Upper lobe of right lung (tissue), 1 donor: Measurements from ENCODE around the gene RPP40. TPM values are rescaled to one million over a fixed set of nuclear protein-coding genes. Genes with fewer than 3 reads are reported as not detected.
A peak's percentile ranks its signal among the peaks of the same experiment; 100 is the strongest.

Experiments used
- ATAC-seq: fragments of 200-7000 bp; cut with Tn5 transposase; one replicate; pipeline ENCODE4 v1.9.1; 2020; ENCODE audit warnings: mild to moderate bottlenecking, moderate library complexity
- DNase-seq: peaks from one replicate; pipeline ENCODE4 v3.0.0-alpha.2; 2020
- H3K27ac ChIP-seq: fragments of 200-600 bp; one replicate; pipeline ENCODE4 v1.8.0; 2022
- H3K27me3 ChIP-seq: fragments of 200-600 bp; one replicate; pipeline ENCODE4 v1.8.0; 2022; ENCODE audit warnings: mild to moderate bottlenecking
- H3K36me3 ChIP-seq: fragments of 200-600 bp; one replicate; pipeline ENCODE4 v1.8.0; 2022
- H3K4me1 ChIP-seq: fragments of 200-600 bp; one replicate; pipeline ENCODE4 v1.8.0; 2022
- H3K4me3 ChIP-seq: fragments of 200-600 bp; one replicate; pipeline ENCODE4 v1.8.0; 2022; ENCODE audit warnings: mild to moderate bottlenecking
- H3K9me3 ChIP-seq: fragments of 200-600 bp; one replicate; pipeline ENCODE4 v1.8.0; 2022
- intact Hi-C: fragments of 100-400 bp; cut with DNase I; formaldehyde crosslinking; loops from one replicate; pipeline ENCODE4 v1.11.0; 2022
- total RNA-seq: library from RNA; stranded (reverse); fragmentation: NEBNext Ultra II Directional; extraction: Animal tissue kit (Norgen Biotek cat#: 25700); gene quantifications from one replicate; pipeline ENCODE4 v1.2.1, GENCODE V29; 2021
- TF ChIP-seq, protein P1 (sequence below): fragments of 200-600 bp; IDR thresholded peaks from one replicate; pipeline ENCODE4 v1.8.0; 2022; ENCODE audit warnings: antibody characterized with exemption
- donor health status: DM: no; HTN: yes; CAD: no; lungs with severe emphysema.

Gene RPP40
- total RNA-seq, 1 donor from 2014 or later = 5.2 TPM

DNA sequence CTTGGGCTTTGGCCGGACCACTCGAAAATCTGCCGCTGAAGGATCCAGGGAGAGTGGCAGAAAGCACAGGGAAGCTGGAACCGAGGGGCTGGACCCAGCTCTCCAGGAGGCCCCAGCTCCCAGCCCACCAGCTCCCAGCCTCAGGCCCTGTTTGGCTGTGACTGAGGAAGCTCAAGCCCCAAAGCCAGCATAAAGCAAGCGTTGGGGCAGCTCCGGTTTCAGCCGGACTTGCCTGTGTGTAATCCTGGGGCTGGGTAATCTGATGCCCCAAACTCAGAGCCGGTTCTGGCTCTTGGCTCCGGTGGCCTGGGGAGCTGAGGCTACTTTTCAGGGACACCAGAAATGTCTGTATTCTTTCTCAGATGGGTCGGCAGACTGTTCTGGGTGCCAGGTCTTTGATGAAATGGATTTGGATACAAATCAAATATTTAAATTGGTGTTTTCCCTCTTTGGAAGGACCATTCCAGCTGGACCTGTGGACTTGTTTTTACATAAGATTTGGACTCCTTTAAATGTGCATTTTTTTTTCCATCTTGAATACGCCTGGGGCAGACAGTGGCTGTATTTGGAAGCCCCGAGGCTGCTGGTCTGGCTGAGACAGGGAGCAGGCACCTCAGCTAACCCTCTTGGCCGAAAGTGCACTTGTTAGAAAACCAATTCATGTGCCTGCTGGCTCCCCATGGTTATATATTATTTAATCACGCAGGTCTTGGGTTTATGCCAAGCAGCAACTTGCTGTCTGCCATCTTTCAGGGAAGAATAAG lies 29.7 kb downstream of the RPP40 start:
- intact Hi-C loops = no loop called here
- ATAC-seq (peak; percentile 41), DNase-seq (no peak)
- Histone ChIP-seq H3K27ac (no peak overlapping the region), H3K36me3 (no peaks in the 10 kb centered on the region), H3K4me3 (no peak overlapping the region), H3K4me1 (no peaks in the 10 kb centered on the region), H3K9me3 (no peaks in the 10 kb centered on the region), H3K27me3 (no peaks in the 10 kb centered on the region)
- TF ChIP-seq, protein P1, sequence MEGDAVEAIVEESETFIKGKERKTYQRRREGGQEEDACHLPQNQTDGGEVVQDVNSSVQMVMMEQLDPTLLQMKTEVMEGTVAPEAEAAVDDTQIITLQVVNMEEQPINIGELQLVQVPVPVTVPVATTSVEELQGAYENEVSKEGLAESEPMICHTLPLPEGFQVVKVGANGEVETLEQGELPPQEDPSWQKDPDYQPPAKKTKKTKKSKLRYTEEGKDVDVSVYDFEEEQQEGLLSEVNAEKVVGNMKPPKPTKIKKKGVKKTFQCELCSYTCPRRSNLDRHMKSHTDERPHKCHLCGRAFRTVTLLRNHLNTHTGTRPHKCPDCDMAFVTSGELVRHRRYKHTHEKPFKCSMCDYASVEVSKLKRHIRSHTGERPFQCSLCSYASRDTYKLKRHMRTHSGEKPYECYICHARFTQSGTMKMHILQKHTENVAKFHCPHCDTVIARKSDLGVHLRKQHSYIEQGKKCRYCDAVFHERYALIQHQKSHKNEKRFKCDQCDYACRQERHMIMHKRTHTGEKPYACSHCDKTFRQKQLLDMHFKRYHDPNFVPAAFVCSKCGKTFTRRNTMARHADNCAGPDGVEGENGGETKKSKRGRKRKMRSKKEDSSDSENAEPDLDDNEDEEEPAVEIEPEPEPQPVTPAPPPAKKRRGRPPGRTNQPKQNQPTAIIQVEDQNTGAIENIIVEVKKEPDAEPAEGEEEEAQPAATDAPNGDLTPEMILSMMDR = no peak

DNA sequence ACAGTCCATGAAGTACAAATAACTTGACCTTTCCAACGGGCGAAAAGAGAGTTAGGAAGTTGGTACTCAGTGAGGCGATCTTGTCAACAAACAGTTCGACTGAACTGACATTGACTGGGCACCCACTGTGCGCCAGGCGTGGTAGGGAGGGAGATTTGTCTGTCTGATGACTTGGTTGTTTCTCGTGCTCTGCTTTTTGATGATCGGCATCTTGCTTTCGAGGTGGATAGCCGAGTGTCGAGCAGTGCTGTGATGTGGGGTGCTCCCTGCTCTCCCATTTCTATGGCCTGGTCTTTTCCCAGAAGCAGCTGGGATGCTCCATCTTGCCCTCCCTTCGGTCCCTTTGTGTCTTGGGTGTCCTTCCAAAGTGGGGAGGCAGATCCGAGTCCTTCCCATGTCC lies 30.4 kb downstream of the RPP40 start:
- intact Hi-C loops = no loop called here
- Histone ChIP-seq H3K27ac (no peak overlapping the region), H3K27me3 (no peaks in the 10 kb centered on the region), H3K4me1 (no peaks in the 10 kb centered on the region), H3K4me3 (no peak overlapping the region), H3K9me3 (no peaks in the 10 kb centered on the region), H3K36me3 (no peaks in the 10 kb centered on the region)
- DNase-seq (no peak), ATAC-seq (no peak)
- TF ChIP-seq, protein P1 = no peak

DNA sequence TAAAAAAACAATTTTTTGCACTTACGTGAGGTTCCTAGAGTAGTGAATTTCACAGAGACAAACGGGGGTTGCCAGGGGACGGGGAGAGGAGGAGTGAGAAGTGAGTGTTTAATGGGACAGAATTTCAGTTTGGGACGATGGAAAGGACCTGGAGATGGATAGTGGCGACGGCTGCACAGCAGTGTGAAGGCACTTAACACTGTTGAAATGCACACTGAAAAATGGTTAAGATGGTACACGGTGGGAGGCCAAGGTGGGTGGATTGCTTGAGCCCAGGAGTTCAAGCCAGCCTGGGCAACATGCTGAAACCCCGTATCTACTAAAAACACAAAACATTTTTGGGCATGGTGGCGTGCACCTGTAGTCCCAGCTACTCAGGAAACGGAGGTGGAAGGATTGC lies 31.4 kb downstream of the RPP40 start:
- intact Hi-C loops = no loop called here
- Histone ChIP-seq H3K36me3 (no peaks in the 10 kb centered on the region), H3K4me1 (no peaks in the 10 kb centered on the region), H3K27me3 (no peaks in the 10 kb centered on the region), H3K4me3 (no peak overlapping the region), H3K9me3 (no peaks in the 10 kb centered on the region), H3K27ac (no peak overlapping the region)
- DNase-seq (no peak), ATAC-seq (no peak)
- TF ChIP-seq, protein P1 = no peak

DNA sequence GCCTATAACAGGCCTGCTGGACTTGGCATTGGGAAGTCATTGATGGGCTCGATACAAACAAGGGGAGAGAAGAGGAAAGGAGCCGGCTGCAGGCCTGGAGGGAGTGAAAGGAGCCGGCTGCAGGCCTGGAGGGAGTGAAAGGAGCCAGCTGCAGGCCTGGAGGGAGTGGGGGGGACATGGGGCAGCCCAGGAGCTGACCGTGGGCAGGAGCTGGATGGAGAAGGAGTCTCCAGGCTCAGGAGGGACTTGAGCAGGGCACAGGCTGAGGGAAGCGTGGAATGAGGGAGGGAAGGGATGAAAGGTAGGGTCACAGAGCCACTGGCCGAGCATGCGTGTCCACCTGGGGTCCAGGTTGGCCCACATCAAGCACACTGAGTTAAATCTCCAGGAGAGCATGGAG lies 32.0 kb downstream of the RPP40 start:
- Histone ChIP-seq H3K9me3 (no peaks in the 10 kb centered on the region), H3K4me3 (no peak overlapping the region), H3K36me3 (no peaks in the 10 kb centered on the region), H3K4me1 (no peaks in the 10 kb centered on the region), H3K27ac (no peak overlapping the region), H3K27me3 (no peaks in the 10 kb centered on the region)
- ATAC-seq = no peak
- intact Hi-C loops = no loop called here
- TF ChIP-seq, protein P1 = no peak
- no peak for DNase-seq

DNA sequence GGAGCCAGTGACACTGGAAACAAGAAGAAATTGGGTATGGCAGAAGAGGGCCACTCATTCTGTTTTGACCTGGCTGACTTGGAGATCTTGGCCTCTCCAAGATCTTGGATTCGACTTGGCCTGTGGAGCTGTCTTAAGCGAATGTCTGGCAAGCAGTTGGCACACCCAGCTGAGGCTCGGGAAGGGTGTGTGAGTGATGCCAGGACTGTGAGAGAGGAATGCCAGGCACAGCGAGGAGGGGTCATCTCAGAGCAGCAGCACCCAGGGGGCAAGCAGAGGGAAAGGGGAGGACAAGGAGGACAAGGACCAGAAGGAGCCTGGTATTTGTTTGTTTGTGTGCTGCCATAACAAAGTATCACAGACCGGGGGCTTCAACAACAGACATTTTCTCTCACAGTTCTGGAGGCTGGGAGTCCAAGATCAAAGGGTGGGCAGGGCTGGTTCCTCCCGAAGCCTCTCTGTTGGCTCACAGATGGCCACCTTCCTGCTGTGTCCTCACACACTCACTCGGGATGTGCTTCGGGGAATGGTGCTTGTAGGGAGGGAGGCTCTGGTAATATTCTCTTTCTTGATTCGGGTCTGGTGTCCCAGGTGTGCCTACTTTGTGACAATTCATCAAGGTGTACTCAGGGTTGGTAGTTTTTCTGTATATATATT lies 33.0 kb downstream of the RPP40 start:
- DNase-seq = no peak
- TF ChIP-seq, protein P1 = no peak
- ATAC-seq = no peak
- H3K4me3 ChIP-seq = no peak overlapping the region
- H3K27me3 ChIP-seq = no peaks in the 10 kb centered on the region
- H3K4me1 ChIP-seq = no peaks in the 10 kb centered on the region
- H3K36me3 ChIP-seq = no peaks in the 10 kb centered on the region
- H3K9me3 ChIP-seq = no peaks in the 10 kb centered on the region
- intact Hi-C loops = no loop called here
- H3K27ac ChIP-seq = no peak overlapping the region
